Neuronal stem cell (in vitro differentiated cells): Measurements from ENCODE around the gene EHD2.

ENCODE experiments used
- DNase-seq: peaks from one replicate; pipeline ENCODE4 v3.0.0-alpha.2; 2013; ENCODE audit warnings: low spot score
- H2AFZ ChIP-seq: one replicate; pipeline ENCODE4 v1.6.1; 2013; ENCODE audit warnings: mild to moderate bottlenecking, low read length, inconsistent platforms
- H2AK5ac ChIP-seq: 2 replicates; pipeline ENCODE4 v1.6.1; 2013; ENCODE audit warnings: low read depth, mild to moderate bottlenecking, inconsistent platforms, low read length, moderate library complexity, mixed read lengths
- H2BK120ac ChIP-seq: 2 replicates; pipeline ENCODE4 v1.6.1; 2013; ENCODE audit warnings: low read depth, mild to moderate bottlenecking, inconsistent platforms, low read length, moderate library complexity, mixed read lengths
- H2BK12ac ChIP-seq: one replicate; pipeline ENCODE4 v1.6.1; 2013; ENCODE audit warnings: low read length, inconsistent platforms
- H2BK15ac ChIP-seq: 2 replicates; pipeline ENCODE4 v1.6.1; 2013; ENCODE audit warnings: mild to moderate bottlenecking, low read length, inconsistent platforms, mixed read lengths
- H2BK5ac ChIP-seq: one replicate; pipeline ENCODE4 v1.6.1; 2013; ENCODE audit warnings: inconsistent platforms, mild to moderate bottlenecking, low read length, moderate library complexity
- H3K14ac ChIP-seq: one replicate; pipeline ENCODE4 v1.6.1; 2013; ENCODE audit warnings: low read length, inconsistent platforms
- H3K18ac ChIP-seq: 2 replicates; pipeline ENCODE4 v1.6.1; 2013; ENCODE audit warnings: low read length, inconsistent platforms
- H3K23ac ChIP-seq: 2 replicates; pipeline ENCODE4 v1.6.1; 2013; ENCODE audit warnings: low read depth, mild to moderate bottlenecking, mixed read lengths, low read length, inconsistent platforms; ENCODE audit not compliant: poor library complexity
- H3K27ac ChIP-seq: replicated peaks from 3 replicates; pipeline ENCODE4 v1.5.1; 2013; ENCODE audit warnings: low read length, inconsistent platforms
- H3K27me3 ChIP-seq, 3 experiments: 2 replicates each; pipeline ENCODE4 v1.6.1; 2013; ENCODE audit warnings: low read length in 3 of 3, mild to moderate bottlenecking in 2 of 3, inconsistent platforms in 1 of 3, low read depth in 1 of 3, mixed read lengths in 1 of 3, moderate library complexity in 1 of 3; ENCODE audit not compliant: control insufficient read depth in 3 of 3, insufficient read depth in 3 of 3
- H3K36me3 ChIP-seq, 2 donors: replicated peaks in 1 of 2; 2 replicates each; pipeline ENCODE4 v1.6.1; 2013; ENCODE audit warnings: low read length in 2 of 2; ENCODE audit not compliant: control insufficient read depth in 2 of 2, insufficient read depth in 2 of 2
- H3K4ac ChIP-seq: 2 replicates; pipeline ENCODE4 v1.6.1; 2013; ENCODE audit warnings: inconsistent platforms, mild to moderate bottlenecking, low read length, moderate library complexity
- H3K4me1 ChIP-seq, 2 donors: 1 replicate in 1 of 2; 2 replicates in 1 of 2; pipeline ENCODE4 v1.6.1; 2013; ENCODE audit warnings: low read length in 2 of 2, low read depth in 1 of 2; ENCODE audit not compliant: control insufficient read depth in 2 of 2, insufficient read depth in 1 of 2
- H3K4me2 ChIP-seq: one replicate; pipeline ENCODE4 v1.6.1; 2013; ENCODE audit warnings: mild to moderate bottlenecking, low read length, inconsistent platforms; ENCODE audit not compliant: insufficient read depth, poor library complexity, severe bottlenecking
- H3K4me3 ChIP-seq, 2 donors: 2 replicates each; pipeline ENCODE4 v1.5.1; 2013; ENCODE audit warnings: low read length in 2 of 2, mild to moderate bottlenecking in 2 of 2, inconsistent platforms in 1 of 2, moderate library complexity in 1 of 2
- H3K79me1 ChIP-seq: one replicate; pipeline ENCODE4 v1.6.1; 2013; ENCODE audit warnings: low read depth, mild to moderate bottlenecking, inconsistent platforms, low read length, moderate library complexity
- H3K9ac ChIP-seq: one replicate; pipeline ENCODE4 v1.6.1; 2013; ENCODE audit warnings: mild to moderate bottlenecking, low read depth, low read length, inconsistent platforms; ENCODE audit not compliant: poor library complexity
- H3K9me3 ChIP-seq, 2 donors: replicated peaks in 1 of 2; 2 replicates each; pipeline versions ENCODE3 to v1.6.1; 2013; ENCODE audit warnings: low read length in 2 of 2, mild to moderate bottlenecking in 2 of 2, inconsistent platforms in 1 of 2, low read depth in 1 of 2, mixed read lengths in 1 of 2, moderate library complexity in 1 of 2; ENCODE audit not compliant: control insufficient read depth in 2 of 2, insufficient read depth in 1 of 2
- H4K8ac ChIP-seq: one replicate; pipeline ENCODE4 v1.6.1; 2013; ENCODE audit warnings: low read depth, mild to moderate bottlenecking, inconsistent platforms, low read length, moderate library complexity
- H4K91ac ChIP-seq: one replicate; pipeline ENCODE4 v1.6.1; 2013; ENCODE audit warnings: low read length, low read depth, mild to moderate bottlenecking, inconsistent platforms; ENCODE audit not compliant: poor library complexity
- WGBS, 2 donors: extraction: QIAGEN DNeasy Blood & Tissue Kit; methylation state at CpG; one replicate each; pipeline ENCODE4 v1.1.7; 2013; ENCODE audit warnings: missing lambda C conversion rate in 2 of 2, mixed read lengths in 1 of 2; ENCODE audit not compliant: insufficient read length in 2 of 2, insufficient replicate concordance in 1 of 2; ENCODE audit errors: extremely low coverage in 2 of 2; 5-methylcytosine and 5-hydroxymethylcytosine counted together

Gene EHD2

GRCh38 chr19:47674548-47674947 is 38.7 kb upstream of the EHD2 start:
- Histone ChIP-seq H3K4ac (no peak overlapping the region), H3K36me3 (peaks cover 36 to 47% of the 10 kb centered on the region in 2 donors), H3K4me2 (no peak overlapping the region), H3K18ac (no peak overlapping the region), H4K8ac (no peak overlapping the region), H2BK5ac (no peak overlapping the region), H3K4me1 (no peaks in the 10 kb centered on the region), H2AFZ (no peak overlapping the region), H3K9ac (no peak overlapping the region), H2BK12ac (no peak overlapping the region), H3K27me3 (no peaks in the 10 kb centered on the region), H2BK120ac (no peak overlapping the region), H3K9me3 (no peaks in the 10 kb centered on the region), H2BK15ac (no peak overlapping the region), H3K27ac (no peak overlapping the region), H3K14ac (no peak overlapping the region), H4K91ac (no peak overlapping the region), H3K23ac (peak overlapping the region; percentile 29), H3K79me1 (peaks cover 9% of the 10 kb centered on the region), H2AK5ac (no peak overlapping the region), H3K4me3 (no peak overlapping the region)
- WGBS, 2 donors, result no CpG with 5 or more reads among the region's 5 CpGs
- DNase-seq, result no peak

GRCh38 chr19:47675271-47675670 is 38.0 kb upstream of the EHD2 start:
- Histone ChIP-seq H2AFZ (no peak overlapping the region), H2AK5ac (no peak overlapping the region), H3K9ac (peak overlapping the region; percentile 21), H4K8ac (no peak overlapping the region), H4K91ac (no peak overlapping the region), H3K4me3 (no peak overlapping the region), H3K14ac (no peak overlapping the region), H2BK12ac (no peak overlapping the region), H3K4me1 (no peaks in the 10 kb centered on the region), H3K18ac (no peak overlapping the region), H3K4me2 (no peak overlapping the region), H3K27ac (no peak overlapping the region), H3K27me3 (no peaks in the 10 kb centered on the region), H3K79me1 (peaks cover 7% of the 10 kb centered on the region), H2BK5ac (peak overlapping the region; percentile 39), H3K36me3 (peaks cover 38 to 53% of the 10 kb centered on the region in 2 donors), H2BK120ac (no peak overlapping the region), H3K9me3 (no peaks in the 10 kb centered on the region), H2BK15ac (no peak overlapping the region), H3K23ac (peak overlapping the region; percentile 89), H3K4ac (no peak overlapping the region)
- no peak for DNase-seq
- no CpG with 5 or more reads among the region's 12 CpGs for WGBS, 2 donors

GRCh38 chr19:47675859-47676258 is 37.4 kb upstream of the EHD2 start:
- no peaks in the 10 kb centered on the region for H3K9me3 ChIP-seq
- no peaks in the 10 kb centered on the region for H3K27me3 ChIP-seq
- no peak for DNase-seq
- peaks cover 40 to 57% of the 10 kb centered on the region in 2 donors for H3K36me3 ChIP-seq
- no peak overlapping the region for H2BK12ac ChIP-seq
- H3K27ac ChIP-seq, result no peak overlapping the region
- H2AK5ac ChIP-seq, result no peak overlapping the region
- no peaks in the 10 kb centered on the region for H3K4me1 ChIP-seq
- no peak overlapping the region for H3K23ac ChIP-seq
- H3K79me1 ChIP-seq, result peaks cover 8% of the 10 kb centered on the region
- H3K14ac ChIP-seq, result no peak overlapping the region
- no peak overlapping the region for H2BK5ac ChIP-seq
- no peak overlapping the region for H3K18ac ChIP-seq
- no peak overlapping the region for H3K4me3 ChIP-seq
- H2BK120ac ChIP-seq, result no peak overlapping the region
- no peak overlapping the region for H2AFZ ChIP-seq
- no peak overlapping the region for H3K9ac ChIP-seq
- H3K4me2 ChIP-seq, result no peak overlapping the region
- no peak overlapping the region for H3K4ac ChIP-seq
- no peak overlapping the region for H2BK15ac ChIP-seq
- H4K8ac ChIP-seq, result peak overlapping the region; percentile 43
- H4K91ac ChIP-seq, result no peak overlapping the region
- no CpG with 5 or more reads among the region's 8 CpGs for WGBS, 2 donors

GRCh38 chr19:47676811-47677210 is 36.4 kb upstream of the EHD2 start:
- H2BK15ac ChIP-seq, result no peak overlapping the region
- no peak overlapping the region for H3K9ac ChIP-seq
- H3K4me3 ChIP-seq, result no peak overlapping the region
- no peak for DNase-seq
- no peak overlapping the region for H3K23ac ChIP-seq
- H2AFZ ChIP-seq, result no peak overlapping the region
- H3K36me3 ChIP-seq, result peaks cover 47 to 64% of the 10 kb centered on the region in 2 donors
- no peak overlapping the region for H2BK120ac ChIP-seq
- H3K4me2 ChIP-seq, result no peak overlapping the region
- no peak overlapping the region for H3K4ac ChIP-seq
- no CpG with 5 or more reads among the region's 8 CpGs for WGBS, 2 donors
- H2AK5ac ChIP-seq, result no peak overlapping the region
- H4K8ac ChIP-seq, result no peak overlapping the region
- H3K4me1 ChIP-seq, result no peaks in the 10 kb centered on the region
- H2BK5ac ChIP-seq, result no peak overlapping the region
- no peak overlapping the region for H4K91ac ChIP-seq
- H3K18ac ChIP-seq, result no peak overlapping the region
- peaks cover 10% of the 10 kb centered on the region for H3K79me1 ChIP-seq
- H3K27me3 ChIP-seq, result no peaks in the 10 kb centered on the region
- no peaks in the 10 kb centered on the region for H3K9me3 ChIP-seq
- H2BK12ac ChIP-seq, result no peak overlapping the region
- no peak overlapping the region for H3K27ac ChIP-seq
- no peak overlapping the region for H3K14ac ChIP-seq
